GM12892 (cell line): ENCODE measurements around the gene CNTN4.

Experiments used
- POLR2A ChIP-seq: IDR thresholded peaks from 2 replicates; pipeline ENCODE4 v1.6.1; 2011; ENCODE audit warnings: low read depth, low read length, control low read depth
- TAF1 ChIP-seq: IDR thresholded peaks from 2 replicates; pipeline ENCODE4 v1.6.1; 2011; ENCODE audit warnings: low read depth, mild to moderate bottlenecking, control low read depth, low read length, borderline replicate concordance

- TF ChIP-seq POLR2A (no peak), TAF1 (no peak)
Observed at GRCh38 chr3:2092758-2093157, 5.9 kb upstream of the CNTN4 start.
